ENCODE measurements around the gene FERMT3. TPM values are rescaled to one million over a fixed set of nuclear protein-coding genes. Genes with fewer than 3 reads are reported as not detected.

The FERMT3 gene
- total and polyA plus RNA-seq, 2 of the 8 experiments (the other 6 are each of a cell fraction or from before 2014, with no cell fraction given) = 1.4 to 3.7 TPM

- Histone ChIP-seq H4K91ac (replicated peaks; ENCODE audit: insufficient read length, low read length) (no peak overlapping the region), H2BK5ac (ENCODE audit: low read depth, low read length) (no peak overlapping the region), H3K23ac (ENCODE audit: insufficient read length) (no peak overlapping the region), H3K4ac (replicated peaks; ENCODE audit: insufficient read length, low read depth, low read length) (no peak overlapping the region), H3K4me1 (replicated peaks in 1 of 4; ENCODE audit: control insufficient read depth in 3 of 4, insufficient read depth in 4 of 4, low read length in 3 of 4) (peaks cover 0 to 9% (median 1%) of the 10 kb centered on the region in 4 experiments; a peak in 6 of 7 replicates), H3K79me2 (ENCODE audit: control insufficient read depth in 1 of 2, insufficient read depth in 2 of 2, low read length in 2 of 2) (peaks cover 0 to 14% of the 10 kb centered on the region in 2 experiments; a peak in 2 of 4 replicates), H2AFZ (ENCODE audit: low read length) (no peak overlapping the region), H3K4me3 (ENCODE audit: extremely low read depth in 1 of 4, insufficient read depth in 2 of 4, low read depth in 3 of 4, low read length in 4 of 4) (no peak overlapping the region), H3K27me3 (replicated peaks in 1 of 4; ENCODE audit: control insufficient read depth in 3 of 4, extremely low read depth in 1 of 4, insufficient read depth in 3 of 4, low read length in 3 of 4) (no peaks in the 10 kb centered on the region), H3K27ac (ENCODE audit: low read depth, low read length) (no peak overlapping the region), H3K79me1 (ENCODE audit: low read depth, low read length) (no peaks in the 10 kb centered on the region; the same call in 1 of the 2 replicates), H2AK5ac (ENCODE audit: low read depth, low read length) (no peak overlapping the region), H2BK15ac (ENCODE audit: low read length) (no peak overlapping the region), H4K8ac (ENCODE audit: extremely low read depth, insufficient read depth, low read length) (no peak overlapping the region), H3K56ac (replicated peaks; ENCODE audit: insufficient read length, low read depth, low read length) (no peak overlapping the region), H3K9me3 (ENCODE audit: insufficient read depth in 2 of 2, low read depth in 1 of 2, low read length in 1 of 2) (0 out of 4 replicates have a peak, but pooled peaks cover under 1% of the 10 kb centered on the region in 2 experiments), H3K14ac (ENCODE audit: insufficient read length) (no peak overlapping the region), H2BK20ac (ENCODE audit: low read length) (no peak overlapping the region), H3K36me3 (ENCODE audit: control insufficient read depth in 2 of 4, insufficient read depth in 4 of 4, low read length in 3 of 4) (peaks cover 0 to 7% (median under 1%) of the 10 kb centered on the region in 4 experiments; a peak in 2 of 8 replicates), H2BK120ac (replicated peaks; ENCODE audit: low read depth, low read length) (no peak overlapping the region), H4K5ac (ENCODE audit: insufficient read length, low read depth, low read length) (no peak overlapping the region), H3K18ac (ENCODE audit: extremely low read depth, low read length) (no peak overlapping the region), H4K20me1 (replicated peaks in 1 of 2; ENCODE audit: control insufficient read depth in 1 of 2, insufficient read depth in 2 of 2, low read length in 2 of 2) (peaks cover 1 to 10% of the 10 kb centered on the region in 2 experiments), H2BK12ac (ENCODE audit: low read depth, low read length) (no peak overlapping the region), H3K23me2 (ENCODE audit: low read depth, low read length) (no peaks in the 10 kb centered on the region), H3K4me2 (ENCODE audit: insufficient read depth in 1 of 2, low read depth in 2 of 2, low read length in 2 of 2) (no peak overlapping the region), H3K9ac (replicated peaks in 1 of 4; ENCODE audit: extremely low read depth in 1 of 4, low read depth in 3 of 4, low read length in 3 of 4) (no peak overlapping the region)
- POLR2A ChIA-PET (ENCODE audit: partially characterized antibody) = interaction anchor here (1.8 to 4.2 kb wide), 3 partner anchors 9 to 14 kb away, joined by 5 to 33 read pairs (median 8); partner anchors contain the start of gene MACROD1
- CTCF ChIA-PET (ENCODE audit: partially characterized antibody) = interaction anchor here (0.6 to 1.3 kb wide), 4 partner anchors 9 to 140 kb away, joined by 3 to 4 read pairs (median 3); no protein-coding TSS in a partner anchor
- FAIRE-seq = no peak
- no peak for DNase-seq (ENCODE audit: low read depth in 1 of 2, low spot score in 2 of 2)
- WGBS, 2 experiments (ENCODE audit: extremely low coverage in 1 of 2, insufficient coverage in 1 of 2, insufficient read length in 1 of 2, insufficient replicate concordance in 2 of 2, low coverage in 1 of 2, low lambda C conversion rate in 2 of 2, missing lambda C conversion rate in 1 of 2) = 89% methylated on average over 12 of the region's 12 CpGs; no CpG with 5 or more reads in 1 of the 2 experiments
- TF ChIP-seq YY1 (IDR thresholded peaks at IDR 0.05; ENCODE audit: low read depth, low read length) (no peak), TAF7 (optimal IDR thresholded peaks at IDR 0.05; ENCODE audit: borderline replicate concordance, low read depth, low read length) (no peak), KDM1A (IDR thresholded peaks at IDR 0.05; ENCODE audit: borderline replicate concordance, low read length) (no peak), ATF3 (IDR thresholded peaks at IDR 0.05; ENCODE audit: insufficient read depth, low read depth, low read length) (no peak), SP1 (IDR thresholded peaks at IDR 0.05; ENCODE audit: low read depth, low read length) (no peak), RXRA (IDR thresholded peaks at IDR 0.05; ENCODE audit: insufficient read depth, low read depth, low read length) (no peak), GTF2F1 (IDR thresholded peaks at IDR 0.05; ENCODE audit: borderline replicate concordance, low read depth, low read length) (no peak), HDAC6 (IDR thresholded peaks at IDR 0.05; ENCODE audit: low read depth, low read length) (no peak), CTBP2 (IDR thresholded peaks at IDR 0.05; ENCODE audit: borderline replicate concordance, insufficient read depth, insufficient read length, low read length) (no peak)
These were observed 27.4 kb upstream of the FERMT3 start for GRCh38 chr11:64178951-64179639.

All from H1 (cell line).